HEK293 (cell line): ENCODE data around the gene CPNE2.

Source experiments
- CTCF ChIA-PET: fragments of 350-600 bp; formaldehyde crosslinking; extraction: SDS; loops from one replicate; lab custom pipeline; 2021; ENCODE audit warnings: antibody characterized with exemption; lab: Yijun Ruan, JAX
- POLR2A ChIA-PET: fragments of 300-600 bp; formaldehyde crosslinking; extraction: SDS; loops from one replicate; lab custom pipeline; 2020; ENCODE audit warnings: antibody characterized with exemption, inconsistent platforms; lab: Yijun Ruan, JAX
- H3K27ac ChIP-seq: fragments of 200-500 bp; sonication (Bioruptor generic); 2 replicates; pipeline ENCODE4 v1.5.1; 2014; ENCODE audit warnings: low read depth, low read length, control low read depth, inconsistent platforms; ENCODE audit errors: extremely low read depth
- H3K36me3 ChIP-seq, 2 experiments: fragments of 200-500 bp in 1 of 2; sonication (Bioruptor generic) in 1 of 2; 1 replicate in 1 of 2; 2 replicates in 1 of 2; pipeline ENCODE4 v1.5.1; 2014 to 2017; ENCODE audit warnings: inconsistent platforms in 2 of 2, low read length in 2 of 2; ENCODE audit not compliant: control insufficient read depth in 2 of 2, insufficient read depth in 1 of 2
- H3K4me1 ChIP-seq: fragments of 200-500 bp; sonication (Bioruptor generic); 2 replicates; pipeline ENCODE4 v1.5.1; 2014; ENCODE audit warnings: mild to moderate bottlenecking, low read length, inconsistent platforms; ENCODE audit not compliant: control insufficient read depth, insufficient read depth
- H3K4me3 ChIP-seq: 2 replicates; pipeline ENCODE4 v1.5.1; 2011; ENCODE audit warnings: low read depth, mild to moderate bottlenecking, control low read depth, low read length, moderate library complexity
- H3K9me3 ChIP-seq: fragments of 200-500 bp; sonication (Bioruptor generic); 2 replicates; pipeline ENCODE4 v1.5.1; 2014; ENCODE audit warnings: low read depth, low read length, inconsistent platforms; ENCODE audit not compliant: control insufficient read depth, insufficient read depth
- HOXA7 ChIP-seq: sonication (generic); formaldehyde crosslinking; IDR thresholded peaks from 2 replicates; pipeline ENCODE4 v1.8.1; 2022; ENCODE audit warnings: missing genetic modification reagents, borderline replicate concordance
- SCRT2 ChIP-seq: fragments of 450-650 bp; formaldehyde crosslinking; IDR thresholded peaks from 2 replicates; pipeline ENCODE4 v1.5.1; 2016; ENCODE audit warnings: missing biosample characterization, missing genetic modification characterization
- ZBTB48 ChIP-seq: fragments of 450-650 bp; formaldehyde crosslinking; IDR thresholded peaks from 2 replicates; pipeline ENCODE4 v1.5.1; 2016; ENCODE audit warnings: missing biosample characterization, missing genetic modification characterization
- ZBTB8A ChIP-seq: fragments of 450-650 bp; formaldehyde crosslinking; IDR thresholded peaks from 2 replicates; pipeline ENCODE4 v1.5.1; 2016; ENCODE audit warnings: missing biosample characterization, missing genetic modification characterization
- ZNF114 ChIP-seq: fragments of 450-650 bp; formaldehyde crosslinking; IDR thresholded peaks from 2 replicates; pipeline ENCODE4 v1.5.0; 2017; ENCODE audit warnings: missing biosample characterization, missing genetic modification characterization
- ZNF366 ChIP-seq: fragments of 450-650 bp; formaldehyde crosslinking; conservative IDR thresholded peaks from 2 replicates; pipeline ENCODE4 v1.5.1; 2016; ENCODE audit warnings: missing biosample characterization, missing genetic modification characterization
- ZNF391 ChIP-seq: fragments of 450-650 bp; formaldehyde crosslinking; IDR thresholded peaks from 2 replicates; pipeline ENCODE4 v1.5.1; 2016; ENCODE audit warnings: low read depth, missing biosample characterization, missing genetic modification characterization, borderline replicate concordance
- ZNF558 ChIP-seq: fragments of 450-650 bp; formaldehyde crosslinking; IDR thresholded peaks from 2 replicates; pipeline ENCODE4 v1.5.1; 2016; ENCODE audit warnings: missing biosample characterization, missing genetic modification characterization
- ZNF600 ChIP-seq: fragments of 450-650 bp; formaldehyde crosslinking; IDR thresholded peaks from 2 replicates; pipeline ENCODE4 v1.5.1; 2016; ENCODE audit warnings: missing biosample characterization, missing genetic modification characterization
- ZNF623 ChIP-seq: fragments of 450-650 bp; formaldehyde crosslinking; IDR thresholded peaks from 2 replicates; pipeline ENCODE4 v1.5.1; 2016; ENCODE audit warnings: missing biosample characterization, missing genetic modification characterization
- ZNF670 ChIP-seq: fragments of 450-650 bp; formaldehyde crosslinking; IDR thresholded peaks from 2 replicates; pipeline ENCODE4 v1.5.1; 2016; ENCODE audit warnings: missing biosample characterization, missing genetic modification characterization, low read depth
- ZNF830 ChIP-seq: fragments of 450-650 bp; IDR thresholded peaks from 2 replicates; pipeline ENCODE4 v1.5.0; 2018; ENCODE audit warnings: missing biosample characterization, missing genetic modification characterization, low read depth, mild to moderate bottlenecking, moderate library complexity
- ZXDB ChIP-seq: fragments of 450-650 bp; formaldehyde crosslinking; IDR thresholded peaks from 2 replicates; pipeline ENCODE4 v1.5.1; 2016; ENCODE audit warnings: missing biosample characterization, missing genetic modification characterization
- TF ChIP-seq, protein P1 (sequence below): fragments of 450-650 bp; formaldehyde crosslinking; IDR thresholded peaks from 2 replicates; pipeline ENCODE4 v1.5.1; 2016; ENCODE audit warnings: missing biosample characterization, missing genetic modification characterization
- TF ChIP-seq, protein P2 (sequence below): fragments of 450-650 bp; formaldehyde crosslinking; IDR thresholded peaks from 2 replicates; pipeline ENCODE4 v1.5.1; 2016; ENCODE audit warnings: missing biosample characterization, missing genetic modification characterization
- TF ChIP-seq, protein P3 (sequence below): fragments of 450-650 bp; formaldehyde crosslinking; IDR thresholded peaks from 2 replicates; pipeline ENCODE4 v1.5.1; 2016; ENCODE audit warnings: missing biosample characterization, missing genetic modification characterization
- TF ChIP-seq, protein P4 (sequence below): fragments of 450-650 bp; formaldehyde crosslinking; IDR thresholded peaks from 2 replicates; pipeline ENCODE4 v1.5.1; 2016; ENCODE audit warnings: missing biosample characterization, missing genetic modification characterization
- TF ChIP-seq, protein P5 (sequence below): fragments of 450-650 bp; formaldehyde crosslinking; IDR thresholded peaks from 2 replicates; pipeline ENCODE4 v1.5.1; 2017; ENCODE audit warnings: missing biosample characterization, missing genetic modification characterization

The CPNE2 gene

DNA sequence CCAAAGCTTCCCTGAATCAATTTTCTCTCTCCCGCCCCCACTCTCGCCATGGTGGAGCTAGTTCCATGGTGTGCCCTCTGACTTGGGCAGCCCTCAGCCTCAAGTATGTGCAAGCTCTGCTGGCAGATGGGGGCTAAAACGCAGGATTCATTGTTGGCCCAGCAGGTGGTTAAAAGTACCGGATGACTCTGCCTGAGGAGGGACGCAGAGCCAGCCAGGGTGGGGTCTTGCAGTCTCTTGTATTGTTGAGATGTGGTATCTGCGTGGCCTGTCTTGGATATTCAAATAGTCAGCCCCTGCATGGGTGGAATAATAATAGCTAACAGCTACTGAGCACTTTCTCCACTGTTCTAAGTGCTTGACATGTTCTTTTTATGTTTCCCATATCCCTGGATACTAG is 36.7 kb upstream of the CPNE2 start:
- TF ChIP-seq, protein P1, sequence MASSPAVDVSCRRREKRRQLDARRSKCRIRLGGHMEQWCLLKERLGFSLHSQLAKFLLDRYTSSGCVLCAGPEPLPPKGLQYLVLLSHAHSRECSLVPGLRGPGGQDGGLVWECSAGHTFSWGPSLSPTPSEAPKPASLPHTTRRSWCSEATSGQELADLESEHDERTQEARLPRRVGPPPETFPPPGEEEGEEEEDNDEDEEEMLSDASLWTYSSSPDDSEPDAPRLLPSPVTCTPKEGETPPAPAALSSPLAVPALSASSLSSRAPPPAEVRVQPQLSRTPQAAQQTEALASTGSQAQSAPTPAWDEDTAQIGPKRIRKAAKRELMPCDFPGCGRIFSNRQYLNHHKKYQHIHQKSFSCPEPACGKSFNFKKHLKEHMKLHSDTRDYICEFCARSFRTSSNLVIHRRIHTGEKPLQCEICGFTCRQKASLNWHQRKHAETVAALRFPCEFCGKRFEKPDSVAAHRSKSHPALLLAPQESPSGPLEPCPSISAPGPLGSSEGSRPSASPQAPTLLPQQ (tag by site-specific recombination) = no peak
- TF ChIP-seq ZNF670 (tag by site-specific recombination) (no peak), HOXA7 (CRISPR knock-in tag) (no peak), ZNF830 (tag by site-specific recombination) (no peak), ZBTB48 (tag by site-specific recombination) (no peak), ZNF391 (no peak), ZNF558 (tag by site-specific recombination) (no peak), ZBTB8A (no peak), ZNF114 (no peak), ZNF623 (no peak), ZXDB (tag by site-specific recombination) (no peak)
- TF ChIP-seq, protein P2, sequence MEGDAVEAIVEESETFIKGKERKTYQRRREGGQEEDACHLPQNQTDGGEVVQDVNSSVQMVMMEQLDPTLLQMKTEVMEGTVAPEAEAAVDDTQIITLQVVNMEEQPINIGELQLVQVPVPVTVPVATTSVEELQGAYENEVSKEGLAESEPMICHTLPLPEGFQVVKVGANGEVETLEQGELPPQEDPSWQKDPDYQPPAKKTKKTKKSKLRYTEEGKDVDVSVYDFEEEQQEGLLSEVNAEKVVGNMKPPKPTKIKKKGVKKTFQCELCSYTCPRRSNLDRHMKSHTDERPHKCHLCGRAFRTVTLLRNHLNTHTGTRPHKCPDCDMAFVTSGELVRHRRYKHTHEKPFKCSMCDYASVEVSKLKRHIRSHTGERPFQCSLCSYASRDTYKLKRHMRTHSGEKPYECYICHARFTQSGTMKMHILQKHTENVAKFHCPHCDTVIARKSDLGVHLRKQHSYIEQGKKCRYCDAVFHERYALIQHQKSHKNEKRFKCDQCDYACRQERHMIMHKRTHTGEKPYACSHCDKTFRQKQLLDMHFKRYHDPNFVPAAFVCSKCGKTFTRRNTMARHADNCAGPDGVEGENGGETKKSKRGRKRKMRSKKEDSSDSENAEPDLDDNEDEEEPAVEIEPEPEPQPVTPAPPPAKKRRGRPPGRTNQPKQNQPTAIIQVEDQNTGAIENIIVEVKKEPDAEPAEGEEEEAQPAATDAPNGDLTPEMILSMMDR = no peak
- TF ChIP-seq, protein P3, sequence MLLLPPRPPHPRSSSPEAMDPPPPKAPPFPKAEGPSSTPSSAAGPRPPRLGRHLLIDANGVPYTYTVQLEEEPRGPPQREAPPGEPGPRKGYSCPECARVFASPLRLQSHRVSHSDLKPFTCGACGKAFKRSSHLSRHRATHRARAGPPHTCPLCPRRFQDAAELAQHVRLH (tag by site-specific recombination) = no peak
- TF ChIP-seq, protein P4, sequence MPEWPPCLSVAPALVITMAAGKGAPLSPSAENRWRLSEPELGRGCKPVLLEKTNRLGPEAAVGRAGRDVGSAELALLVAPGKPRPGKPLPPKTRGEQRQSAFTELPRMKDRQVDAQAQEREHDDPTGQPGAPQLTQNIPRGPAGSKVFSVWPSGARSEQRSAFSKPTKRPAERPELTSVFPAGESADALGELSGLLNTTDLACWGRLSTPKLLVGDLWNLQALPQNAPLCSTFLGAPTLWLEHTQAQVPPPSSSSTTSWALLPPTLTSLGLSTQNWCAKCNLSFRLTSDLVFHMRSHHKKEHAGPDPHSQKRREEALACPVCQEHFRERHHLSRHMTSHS (tag by site-specific recombination) = no peak
- no peak overlapping the region for H3K4me3 ChIP-seq
- ChIA-PET POLR2A (no interaction called here), CTCF (interaction anchor here (0.7 to 1.6 kb wide), 3 partner anchors 9 to 190 kb away, joined by 3 to 4 read pairs (median 3); no protein-coding TSS in a partner anchor)
- no peak overlapping the region for H3K27ac ChIP-seq
- H3K4me1 ChIP-seq = no peaks in the 10 kb centered on the region
- no peaks in the 10 kb centered on the region for H3K36me3 ChIP-seq
- H3K9me3 ChIP-seq = no peaks in the 10 kb centered on the region

DNA sequence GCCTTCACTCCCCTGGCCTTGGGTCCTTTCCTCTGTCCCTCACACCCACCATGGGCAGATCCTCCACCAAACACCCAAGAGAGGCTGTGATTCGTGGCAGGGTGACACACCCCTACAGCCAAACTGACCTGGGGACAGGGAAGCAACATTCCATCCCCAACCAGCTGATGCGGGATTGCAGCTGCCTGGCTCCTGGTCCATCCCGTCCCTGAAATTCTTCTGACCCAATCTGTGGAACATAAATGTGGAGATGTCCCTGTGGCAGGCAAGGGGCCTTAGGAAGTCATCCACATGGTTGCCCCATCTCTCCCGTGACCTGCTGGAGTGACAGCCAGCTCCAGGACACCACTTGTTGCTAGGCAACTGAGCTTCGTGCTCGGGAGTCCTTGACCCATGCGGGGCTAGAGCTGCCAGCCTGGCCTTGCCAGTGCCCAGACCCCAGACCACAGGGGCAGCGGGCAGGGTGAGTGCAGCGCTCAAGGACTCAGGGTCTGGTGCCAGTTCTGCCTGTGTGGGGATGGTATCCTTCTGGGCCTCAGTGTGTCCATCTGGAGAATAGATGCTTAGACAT is 34.0 kb upstream of the CPNE2 start:
- TF ChIP-seq ZNF600 (tag by site-specific recombination) = no peak
- TF ChIP-seq SCRT2 (tag by site-specific recombination) = peak; percentile 48; the same call in 1 of the 2 replicates
- TF ChIP-seq ZNF366 (tag by site-specific recombination) = no peak
- TF ChIP-seq, protein P5, sequence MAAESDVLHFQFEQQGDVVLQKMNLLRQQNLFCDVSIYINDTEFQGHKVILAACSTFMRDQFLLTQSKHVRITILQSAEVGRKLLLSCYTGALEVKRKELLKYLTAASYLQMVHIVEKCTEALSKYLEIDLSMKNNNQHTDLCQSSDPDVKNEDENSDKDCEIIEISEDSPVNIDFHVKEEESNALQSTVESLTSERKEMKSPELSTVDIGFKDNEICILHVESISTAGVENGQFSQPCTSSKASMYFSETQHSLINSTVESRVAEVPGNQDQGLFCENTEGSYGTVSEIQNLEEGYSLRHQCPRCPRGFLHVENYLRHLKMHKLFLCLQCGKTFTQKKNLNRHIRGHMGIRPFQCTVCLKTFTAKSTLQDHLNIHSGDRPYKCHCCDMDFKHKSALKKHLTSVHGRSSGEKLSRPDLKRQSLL (tag by site-specific recombination) = no peak
- ChIA-PET POLR2A (no interaction called here), CTCF (no interaction called here)
- Histone ChIP-seq H3K9me3 (no peaks in the 10 kb centered on the region), H3K4me3 (no peak overlapping the region), H3K4me1 (no peaks in the 10 kb centered on the region), H3K36me3 (no peaks in the 10 kb centered on the region), H3K27ac (no peak overlapping the region)
